IMR-90 (cell line): ENCODE measurements around the gene NKIRAS1. TPM values are rescaled to one million over a fixed set of nuclear protein-coding genes. Genes with fewer than 3 reads are reported as not detected.

Experiments
- ATAC-seq: fragments of 200-7000 bp; cut with Tn5 transposase; 2 replicates; pipeline ENCODE4 v1.9.1; 2020; ENCODE audit warnings: low read depth, mild to moderate bottlenecking, moderate library complexity
- BruUV-seq: library from RNA; stranded (reverse); fragments of 400-500 nt; replicated peaks from 2 replicates; lab custom pipeline; 2021; lab: Mats Ljungman, UMichigan
- CTCF ChIA-PET: fragments of 300-600 bp; formaldehyde crosslinking; extraction: SDS; loops from one replicate; lab custom pipeline; 2021; ENCODE audit warnings: antibody characterized with exemption; lab: Yijun Ruan, JAX
- POLR2A ChIA-PET: fragments of 300-600 bp; sonication (Branson Sonifier 250); formaldehyde crosslinking; loops from one replicate; lab custom pipeline; 2022; ENCODE audit warnings: antibody characterized with exemption; ENCODE audit not compliant: unreplicated experiment; lab: Charles Lee
- DNase-seq: peaks from one replicate; pipeline ENCODE4 v3.0.0; 2013
- H2AFZ ChIP-seq: replicated peaks from 2 replicates; pipeline ENCODE3; 2013; ENCODE audit warnings: low read length, mild to moderate bottlenecking; ENCODE audit not compliant: poor library complexity
- H2AK5ac ChIP-seq: 2 replicates; pipeline ENCODE4 v1.6.1; 2013; ENCODE audit warnings: low read depth, low read length, inconsistent platforms
- H2AK9ac ChIP-seq: replicated peaks from 2 replicates; pipeline ENCODE3; 2013; ENCODE audit warnings: mild to moderate bottlenecking, low read depth, low read length, moderate library complexity; ENCODE audit not compliant: poor library complexity
- H2BK120ac ChIP-seq: 2 replicates; pipeline ENCODE4 v1.6.1; 2013; ENCODE audit warnings: low read depth, low read length, inconsistent platforms
- H2BK15ac ChIP-seq: 3 replicates; pipeline ENCODE4 v1.6.1; 2013; ENCODE audit warnings: low read depth, low read length, inconsistent platforms
- H2BK20ac ChIP-seq: 2 replicates; pipeline ENCODE4 v1.6.1; 2013; ENCODE audit warnings: low read depth, mild to moderate bottlenecking, inconsistent platforms, low read length, moderate library complexity
- H2BK5ac ChIP-seq: 2 replicates; pipeline ENCODE4 v1.6.1; 2013; ENCODE audit warnings: mild to moderate bottlenecking, low read depth, low read length, inconsistent platforms; ENCODE audit not compliant: poor library complexity, severe bottlenecking
- H3K14ac ChIP-seq: replicated peaks from 2 replicates; pipeline ENCODE4 v1.6.1; 2013; ENCODE audit warnings: low read depth, low read length, inconsistent platforms
- H3K18ac ChIP-seq: 2 replicates; pipeline ENCODE4 v1.6.1; 2013; ENCODE audit warnings: low read depth, low read length, control low read depth
- H3K23ac ChIP-seq: 2 replicates; pipeline ENCODE4 v1.6.1; 2013; ENCODE audit warnings: low read depth, low read length, inconsistent platforms
- H3K27ac ChIP-seq: 2 replicates; pipeline ENCODE4 v1.5.1; 2013; ENCODE audit warnings: mild to moderate bottlenecking, control low read depth, low read length; ENCODE audit not compliant: insufficient read depth
- H3K27me3 ChIP-seq: 2 replicates; pipeline ENCODE4 v1.6.1; 2013; ENCODE audit warnings: low read length; ENCODE audit not compliant: control insufficient read depth, insufficient read depth
- H3K36me3 ChIP-seq: 2 replicates; pipeline ENCODE4 v1.6.1; 2013; ENCODE audit warnings: low read length, mixed read lengths; ENCODE audit not compliant: control insufficient read depth, insufficient read depth
- H3K4ac ChIP-seq: 2 replicates; pipeline ENCODE4 v1.6.1; 2013; ENCODE audit warnings: low read depth, low read length, inconsistent platforms
- H3K4me1 ChIP-seq: 2 replicates; pipeline ENCODE4 v1.6.1; 2013; ENCODE audit warnings: low read length, mixed read lengths; ENCODE audit not compliant: control insufficient read depth, insufficient read depth
- H3K4me2 ChIP-seq: 2 replicates; pipeline ENCODE4 v1.6.1; 2013; ENCODE audit warnings: low read depth, mild to moderate bottlenecking, control low read depth, low read length, moderate library complexity
- H3K4me3 ChIP-seq: 2 replicates; pipeline ENCODE4 v1.5.1; 2013; ENCODE audit warnings: low read depth, mild to moderate bottlenecking, control low read depth, low read length, moderate library complexity; ENCODE audit not compliant: insufficient read depth
- H3K56ac ChIP-seq: 2 replicates; pipeline ENCODE4 v1.6.1; 2013; ENCODE audit warnings: low read length, inconsistent platforms; ENCODE audit not compliant: insufficient read depth; ENCODE audit errors: extremely low read depth
- H3K79me1 ChIP-seq, 2 experiments: 2 replicates each; pipeline ENCODE4 v1.6.1; 2013; ENCODE audit warnings: low read length in 2 of 2, inconsistent platforms in 1 of 2, low read depth in 1 of 2
- H3K9ac ChIP-seq: 2 replicates; pipeline ENCODE4 v1.6.1; 2013; ENCODE audit warnings: low read depth, low read length, control low read depth
- H3K9me1 ChIP-seq: 2 replicates; pipeline ENCODE4 v1.6.1; 2013; ENCODE audit warnings: low read length, inconsistent platforms; ENCODE audit not compliant: insufficient read depth
- H3K9me3 ChIP-seq: 2 replicates; pipeline ENCODE4 v1.6.1; 2013; ENCODE audit warnings: low read length; ENCODE audit not compliant: control insufficient read depth, insufficient read depth
- H4K20me1 ChIP-seq: 2 replicates; pipeline ENCODE4 v1.6.1; 2013; ENCODE audit warnings: low read length, inconsistent platforms; ENCODE audit not compliant: insufficient read depth
- H4K5ac ChIP-seq: 2 replicates; pipeline ENCODE4 v1.6.1; 2013; ENCODE audit warnings: mild to moderate bottlenecking, low read depth, low read length, control low read depth
- H4K8ac ChIP-seq, 2 experiments: 2 replicates each; pipeline ENCODE4 v1.6.1; 2013; ENCODE audit warnings: low read depth in 2 of 2, low read length in 2 of 2, control low read depth in 1 of 2, inconsistent platforms in 1 of 2
- H4K91ac ChIP-seq: 2 replicates; pipeline ENCODE4 v1.6.1; 2013; ENCODE audit warnings: low read depth, low read length, inconsistent platforms; ENCODE audit not compliant: insufficient read depth
- BHLHE40 ChIP-seq: fragments of 150-350 bp; IDR thresholded peaks from 2 replicates; pipeline ENCODE4 v1.6.1; 2016; ENCODE audit warnings: mild to moderate bottlenecking, low read depth, low read length
- CEBPB ChIP-seq: IDR thresholded peaks from 2 replicates; pipeline ENCODE4 v1.6.1; 2012; ENCODE audit warnings: low read depth, low read length, improper control_type of control experiment
- CHD1 ChIP-seq: IDR thresholded peaks from 2 replicates; pipeline ENCODE4 v1.6.1; 2012; ENCODE audit warnings: low read depth, low read length, improper control_type of control experiment
- FOS ChIP-seq: fragments of 150-350 bp; IDR thresholded peaks from 2 replicates; pipeline ENCODE4 v1.6.1; 2016; ENCODE audit warnings: low read depth, low read length
- MAFK ChIP-seq: IDR thresholded peaks from 2 replicates; pipeline ENCODE4 v1.6.1; 2012; ENCODE audit warnings: low read depth, low read length, improper control_type of control experiment
- MAZ ChIP-seq: IDR thresholded peaks from 2 replicates; pipeline ENCODE4 v1.6.1; 2012; ENCODE audit warnings: low read depth, mild to moderate bottlenecking, low read length, improper control_type of control experiment, moderate library complexity, borderline replicate concordance
- MXI1 ChIP-seq: IDR thresholded peaks from 2 replicates; pipeline ENCODE4 v1.6.1; 2012; ENCODE audit warnings: low read depth, mild to moderate bottlenecking, low read length, moderate library complexity, borderline replicate concordance
- NFE2L2 ChIP-seq: fragments of 150-350 bp; IDR thresholded peaks from 2 replicates; pipeline ENCODE4 v1.6.1; 2016; ENCODE audit warnings: low read depth, mild to moderate bottlenecking, low read length
- POLR2A ChIP-seq: IDR thresholded peaks from 2 replicates; pipeline ENCODE4 v1.6.1; 2012; ENCODE audit warnings: mild to moderate bottlenecking, low read depth, low read length
- RAD21 ChIP-seq: IDR thresholded peaks from 2 replicates; pipeline ENCODE4 v1.6.1; 2012; ENCODE audit warnings: low read length, improper control_type of control experiment
- RCOR1 ChIP-seq: IDR thresholded peaks from 2 replicates; pipeline ENCODE4 v1.6.1; 2012; ENCODE audit warnings: mild to moderate bottlenecking, low read length, improper control_type of control experiment; ENCODE audit not compliant: insufficient replicate concordance
- RFX5 ChIP-seq: IDR thresholded peaks from 2 replicates; pipeline ENCODE4 v1.8.0; 2012; ENCODE audit warnings: low read depth, mild to moderate bottlenecking, low read length, moderate library complexity
- SMC3 ChIP-seq: fragments of 150-350 bp; IDR thresholded peaks from 2 replicates; pipeline ENCODE4 v1.6.1; 2016; ENCODE audit warnings: low read depth, mild to moderate bottlenecking, antibody characterized with exemption, low read length, moderate library complexity
- WGBS, 2 experiments: methylation state at CpG; one replicate each; pipeline versions ENCODE4 v1.1.5 to v1.1.7; 2013; ENCODE audit warnings: missing lambda C conversion rate in 2 of 2; ENCODE audit not compliant: insufficient read length in 1 of 2; ENCODE audit errors: extremely low coverage in 2 of 2; 5-methylcytosine and 5-hydroxymethylcytosine counted together
- dilution Hi-C: fragments of 300-500 bp; cut with HindIII; formaldehyde crosslinking; loops from one replicate; pipeline ENCODE4 v1.14.3; 2018; ENCODE audit warnings: low sequenced_read_pairs; ENCODE audit not compliant: unreplicated experiment
- in situ Hi-C: fragments of 300-500 bp; cut with MboI; formaldehyde crosslinking; loops from 3 replicates; pipeline ENCODE4 v1.14.3; 2019; ENCODE audit warnings: low sequenced_read_pairs, inconsistent platforms, mixed read lengths
- intact Hi-C: fragments of 100-400 bp; cut with micrococcal nuclease; formaldehyde crosslinking; loops from 2 replicates; pipeline ENCODE4 v1.10.0; 2022
- polyA plus RNA-seq, 3 experiments: library from polyadenylated mRNA; depleted of rRNA; stranded (reverse); fragments of >200 nt; gene quantifications; 2 replicates each; pipeline ENCODE4 v1.2.3, GENCODE V29; 2012; ENCODE audit warnings: low replicate concordance in 1 of 3
- total RNA-seq: library from RNA; depleted of rRNA; stranded (reverse); fragments of >200 nt; gene quantifications from 2 replicates; pipeline ENCODE4 v1.2.3, GENCODE V29; 2012
- TF ChIP-seq, protein P1 (sequence below): fragments of 150-350 bp; IDR thresholded peaks from 2 replicates; pipeline ENCODE4 v1.6.1; 2016; ENCODE audit warnings: low read depth, mild to moderate bottlenecking, low read length, moderate library complexity, borderline replicate concordance
- TF ChIP-seq, protein P2 (sequence below): conservative IDR thresholded peaks from 2 replicates; pipeline ENCODE4 v1.5.1; 2012; ENCODE audit warnings: mild to moderate bottlenecking, low read depth, low read length, improper control_type of control experiment
- TF ChIP-seq, protein P3 (sequence below): fragments of 150-350 bp; IDR thresholded peaks from 2 replicates; pipeline ENCODE4 v1.6.1; 2017; ENCODE audit warnings: mild to moderate bottlenecking, antibody characterized with exemption, low read length, low read depth

Gene NKIRAS1
- total and polyA plus RNA-seq, 2 of the 4 experiments (the other 2 are of a cell fraction) = 6.1 to 6.8 TPM

GRCh38 chr3:23867838-23868237 is 49.0 kb downstream of the NKIRAS1 start:
- H2BK15ac ChIP-seq = no peak overlapping the region
- no peaks in the 10 kb centered on the region for H3K27me3 ChIP-seq
- in situ Hi-C loops = no loop called here
- no peak overlapping the region for H2AK5ac ChIP-seq
- H4K91ac ChIP-seq = no peak overlapping the region
- H3K23ac ChIP-seq = no peak overlapping the region
- BruUV-seq = no TSS peak
- H3K4me1 ChIP-seq = peaks cover 14% of the 10 kb centered on the region
- H3K4me2 ChIP-seq = no peak overlapping the region
- dilution Hi-C loops = no loop called here
- H3K36me3 ChIP-seq = no peaks in the 10 kb centered on the region
- no peaks in the 10 kb centered on the region for H3K9me3 ChIP-seq
- ChIA-PET CTCF (interaction anchor here (0.6 kb wide), 1 partner anchor 107 kb away, joined by 3 read pairs; no protein-coding TSS in a partner anchor), POLR2A (no interaction called here)
- H2BK120ac ChIP-seq = no peak overlapping the region
- ATAC-seq (no peak), DNase-seq (no peak)
- no peak overlapping the region for H3K56ac ChIP-seq
- no peak overlapping the region for H3K14ac ChIP-seq
- H3K27ac ChIP-seq = no peak overlapping the region
- H2BK5ac ChIP-seq = no peak overlapping the region
- peaks cover 30 to 54% of the 10 kb centered on the region in 2 experiments; a peak in 3 of 4 replicates for H3K79me1 ChIP-seq
- H3K4me3 ChIP-seq = no peak overlapping the region
- no peak overlapping the region for H4K8ac ChIP-seq
- H3K9ac ChIP-seq = no peak overlapping the region
- no peak overlapping the region for H2AFZ ChIP-seq
- H2AK9ac ChIP-seq = no peak overlapping the region
- intact Hi-C loops = no loop called here
- H3K18ac ChIP-seq = no peak overlapping the region
- H4K5ac ChIP-seq = no peak overlapping the region
- H3K9me1 ChIP-seq = peaks cover 10% of the 10 kb centered on the region
- no peak for TF ChIP-seq NFE2L2
- TF ChIP-seq MAZ = no peak
- TF ChIP-seq, protein P1, sequence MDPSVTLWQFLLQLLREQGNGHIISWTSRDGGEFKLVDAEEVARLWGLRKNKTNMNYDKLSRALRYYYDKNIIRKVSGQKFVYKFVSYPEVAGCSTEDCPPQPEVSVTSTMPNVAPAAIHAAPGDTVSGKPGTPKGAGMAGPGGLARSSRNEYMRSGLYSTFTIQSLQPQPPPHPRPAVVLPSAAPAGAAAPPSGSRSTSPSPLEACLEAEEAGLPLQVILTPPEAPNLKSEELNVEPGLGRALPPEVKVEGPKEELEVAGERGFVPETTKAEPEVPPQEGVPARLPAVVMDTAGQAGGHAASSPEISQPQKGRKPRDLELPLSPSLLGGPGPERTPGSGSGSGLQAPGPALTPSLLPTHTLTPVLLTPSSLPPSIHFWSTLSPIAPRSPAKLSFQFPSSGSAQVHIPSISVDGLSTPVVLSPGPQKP = no peak
- TF ChIP-seq RAD21 = no peak
- TF ChIP-seq, protein P2, sequence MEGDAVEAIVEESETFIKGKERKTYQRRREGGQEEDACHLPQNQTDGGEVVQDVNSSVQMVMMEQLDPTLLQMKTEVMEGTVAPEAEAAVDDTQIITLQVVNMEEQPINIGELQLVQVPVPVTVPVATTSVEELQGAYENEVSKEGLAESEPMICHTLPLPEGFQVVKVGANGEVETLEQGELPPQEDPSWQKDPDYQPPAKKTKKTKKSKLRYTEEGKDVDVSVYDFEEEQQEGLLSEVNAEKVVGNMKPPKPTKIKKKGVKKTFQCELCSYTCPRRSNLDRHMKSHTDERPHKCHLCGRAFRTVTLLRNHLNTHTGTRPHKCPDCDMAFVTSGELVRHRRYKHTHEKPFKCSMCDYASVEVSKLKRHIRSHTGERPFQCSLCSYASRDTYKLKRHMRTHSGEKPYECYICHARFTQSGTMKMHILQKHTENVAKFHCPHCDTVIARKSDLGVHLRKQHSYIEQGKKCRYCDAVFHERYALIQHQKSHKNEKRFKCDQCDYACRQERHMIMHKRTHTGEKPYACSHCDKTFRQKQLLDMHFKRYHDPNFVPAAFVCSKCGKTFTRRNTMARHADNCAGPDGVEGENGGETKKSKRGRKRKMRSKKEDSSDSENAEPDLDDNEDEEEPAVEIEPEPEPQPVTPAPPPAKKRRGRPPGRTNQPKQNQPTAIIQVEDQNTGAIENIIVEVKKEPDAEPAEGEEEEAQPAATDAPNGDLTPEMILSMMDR = no peak
- no peak for TF ChIP-seq RFX5
- no peak for TF ChIP-seq MAFK
- TF ChIP-seq BHLHE40 = no peak
- TF ChIP-seq FOS = no peak
- no peak for TF ChIP-seq CEBPB
- no peak for TF ChIP-seq MXI1
- TF ChIP-seq SMC3 = no peak
- TF ChIP-seq CHD1 = no peak
- no peak for TF ChIP-seq RCOR1
- TF ChIP-seq POLR2A = no peak
- TF ChIP-seq, protein P3, sequence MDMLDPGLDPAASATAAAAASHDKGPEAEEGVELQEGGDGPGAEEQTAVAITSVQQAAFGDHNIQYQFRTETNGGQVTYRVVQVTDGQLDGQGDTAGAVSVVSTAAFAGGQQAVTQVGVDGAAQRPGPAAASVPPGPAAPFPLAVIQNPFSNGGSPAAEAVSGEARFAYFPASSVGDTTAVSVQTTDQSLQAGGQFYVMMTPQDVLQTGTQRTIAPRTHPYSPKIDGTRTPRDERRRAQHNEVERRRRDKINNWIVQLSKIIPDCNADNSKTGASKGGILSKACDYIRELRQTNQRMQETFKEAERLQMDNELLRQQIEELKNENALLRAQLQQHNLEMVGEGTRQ = no peak
- WGBS, 2 experiments = no CpG with 5 or more reads among the region's 1 CpG
- H4K20me1 ChIP-seq = peaks cover 43% of the 10 kb centered on the region
- no peak overlapping the region for H3K4ac ChIP-seq
- no peak overlapping the region for H2BK20ac ChIP-seq
